ENCODE measurements around the gene RNF41.

Gene RNF41

GRCh38 chr12:56189918-56190694 is 31.6 kb downstream of the RNF41 start:
- peaks cover 29% of the 10 kb centered on the region for H3K36me3 ChIP-seq
- peak overlapping the region; percentile 84 for H3K27ac ChIP-seq
- peak overlapping the region; percentile 99 for H3K4me3 ChIP-seq (ENCODE audit: low read depth, low read length)
- no peaks in the 10 kb centered on the region for H3K9me3 ChIP-seq (ENCODE audit: severe bottlenecking)
- H3K27me3 ChIP-seq (ENCODE audit: insufficient read depth, low read depth, severe bottlenecking) = no peaks in the 10 kb centered on the region
- peak; percentile 88 for DNase-seq
- TF ChIP-seq CTCF (IDR thresholded peaks at IDR 0.05; ENCODE audit: low read depth, low read length) = no peak

- Histone ChIP-seq H3K4me3 (ENCODE audit: low read depth, low read length) (peak within 1 kb of the TSS; percentile 99), H3K27ac (peak within 1 kb of the TSS; percentile 93), H3K27me3 (ENCODE audit: insufficient read depth, low read depth, severe bottlenecking) (no peaks in the 10 kb centered on the region), H3K36me3 (peaks cover 37% of the 10 kb centered on the region), H3K9me3 (ENCODE audit: severe bottlenecking) (no peaks in the 10 kb centered on the region)
- DNase-seq = peak; percentile 93
- peak; percentile 89 for TF ChIP-seq CTCF (IDR thresholded peaks at IDR 0.05; ENCODE audit: low read depth, low read length)
These were observed 32.4 kb downstream of the RNF41 start, which contains the start of gene SMARCC2 for GRCh38 chr12:56189099-56189917. Gene SMARCC2, minus strand, starts transcription at chr12:56189483. Its CDS starts 22 bp downstream, at chr12:56189461.

GRCh38 chr12:56188778-56189098 is 33.0 kb downstream of the RNF41 start:
- no peak for TF ChIP-seq CTCF (IDR thresholded peaks at IDR 0.05; ENCODE audit: low read depth, low read length)
- Histone ChIP-seq H3K4me3 (ENCODE audit: low read depth, low read length) (peak overlapping the region; percentile 87), H3K27me3 (ENCODE audit: insufficient read depth, low read depth, severe bottlenecking) (no peaks in the 10 kb centered on the region), H3K36me3 (peaks cover 43% of the 10 kb centered on the region), H3K9me3 (ENCODE audit: severe bottlenecking) (no peaks in the 10 kb centered on the region), H3K27ac (peak overlapping the region; percentile 93)
- no peak for DNase-seq

GRCh38 chr12:56188131-56188777 is 33.5 kb downstream of the RNF41 start:
- no peak for TF ChIP-seq CTCF (IDR thresholded peaks at IDR 0.05; ENCODE audit: low read depth, low read length)
- Histone ChIP-seq H3K4me3 (ENCODE audit: low read depth, low read length) (peak overlapping the region; percentile 87), H3K9me3 (ENCODE audit: severe bottlenecking) (no peaks in the 10 kb centered on the region), H3K27ac (peak overlapping the region; percentile 93), H3K36me3 (peaks cover 48% of the 10 kb centered on the region), H3K27me3 (ENCODE audit: insufficient read depth, low read depth, severe bottlenecking) (no peaks in the 10 kb centered on the region)
- DNase-seq = no peak

- Histone ChIP-seq H3K36me3 (peaks cover 59% of the 10 kb centered on the region), H3K4me3 (ENCODE audit: low read depth, low read length) (no peak overlapping the region), H3K9me3 (ENCODE audit: severe bottlenecking) (no peaks in the 10 kb centered on the region), H3K27ac (no peak overlapping the region), H3K27me3 (ENCODE audit: insufficient read depth, low read depth, severe bottlenecking) (no peaks in the 10 kb centered on the region)
- TF ChIP-seq CTCF (IDR thresholded peaks at IDR 0.05; ENCODE audit: low read depth, low read length) = no peak
- no peak for DNase-seq
These were observed 34.8 kb downstream of the RNF41 start for GRCh38 chr12:56186957-56187356.
